Measurements from ENCODE around the gene DOCK10.
A peak's percentile ranks its signal among the peaks of the same experiment; 100 is the strongest.

The DOCK10 gene

GRCh38 chr2:225040856-225041206 lies 1.4 kb downstream of the DOCK10 start:
- H3K4me3 ChIP-seq (ENCODE audit: low read depth, low read length): no peak overlapping the region
- TF ChIP-seq MAX (IDR thresholded peaks at IDR 0.05; ENCODE audit: low read depth, low read length) (no peak), MYC (IDR thresholded peaks at IDR 0.05; ENCODE audit: low read depth, low read length) (no peak), CTCF (IDR thresholded peaks at IDR 0.05; ENCODE audit: low read depth, low read length) (no peak), POLR2A (IDR thresholded peaks at IDR 0.05; ENCODE audit: extremely low read depth, insufficient read length) (no peak)
- DNase-seq (ENCODE audit: low read depth): no peak

- DNase-seq (ENCODE audit: low read depth): no peak
- TF ChIP-seq CTCF (IDR thresholded peaks at IDR 0.05; ENCODE audit: low read depth, low read length): no peak
- TF ChIP-seq MAX (IDR thresholded peaks at IDR 0.05; ENCODE audit: low read depth, low read length): no peak
- no peak for TF ChIP-seq POLR2A (IDR thresholded peaks at IDR 0.05; ENCODE audit: extremely low read depth, insufficient read length)
- TF ChIP-seq MYC (IDR thresholded peaks at IDR 0.05; ENCODE audit: low read depth, low read length): no peak
- no peak overlapping the region for H3K4me3 ChIP-seq (ENCODE audit: low read depth, low read length)
Observed at GRCh38 chr2:225040142-225040541, 2.1 kb downstream of the DOCK10 start.

GRCh38 chr2:225038231-225038523 lies 4.1 kb downstream of the DOCK10 start:
- TF ChIP-seq CTCF (IDR thresholded peaks at IDR 0.05; ENCODE audit: low read depth, low read length): no peak
- TF ChIP-seq MYC (IDR thresholded peaks at IDR 0.05; ENCODE audit: low read depth, low read length): no peak
- no peak for DNase-seq (ENCODE audit: low read depth)
- no peak overlapping the region for H3K4me3 ChIP-seq (ENCODE audit: low read depth, low read length)

- H3K4me3 ChIP-seq (ENCODE audit: low read depth, low read length): no peak overlapping the region
- TF ChIP-seq MAX (IDR thresholded peaks at IDR 0.05; ENCODE audit: low read depth, low read length) (no peak), MYC (IDR thresholded peaks at IDR 0.05; ENCODE audit: low read depth, low read length) (no peak), CTCF (IDR thresholded peaks at IDR 0.05; ENCODE audit: low read depth, low read length) (no peak), POLR2A (IDR thresholded peaks at IDR 0.05; ENCODE audit: extremely low read depth, insufficient read length) (no peak)
- DNase-seq (ENCODE audit: low read depth): peak; percentile 40
Observed at GRCh38 chr2:225037415-225038230, 4.6 kb downstream of the DOCK10 start.

- H3K4me3 ChIP-seq (ENCODE audit: low read depth, low read length): no peak overlapping the region
- DNase-seq (ENCODE audit: low read depth): no peak
- TF ChIP-seq MYC (IDR thresholded peaks at IDR 0.05; ENCODE audit: low read depth, low read length): no peak
- no peak for TF ChIP-seq CTCF (IDR thresholded peaks at IDR 0.05; ENCODE audit: low read depth, low read length)
- no peak for TF ChIP-seq MAX (IDR thresholded peaks at IDR 0.05; ENCODE audit: low read depth, low read length)
- TF ChIP-seq POLR2A (IDR thresholded peaks at IDR 0.05; ENCODE audit: extremely low read depth, insufficient read length): no peak
Observed at GRCh38 chr2:225036431-225036830, 5.8 kb downstream of the DOCK10 start.
